ENCODE results near the gene CTR9. TPM values are rescaled to one million over a fixed set of nuclear protein-coding genes. Genes with fewer than 3 reads are reported as not detected.

CTR9 gene
- total and polyA plus RNA-seq, 9 of the 15 experiments (the other 6 are each of a cell fraction or from before 2014, with no cell fraction given): 25.4 to 79.3 (median 47.3) TPM

DNA sequence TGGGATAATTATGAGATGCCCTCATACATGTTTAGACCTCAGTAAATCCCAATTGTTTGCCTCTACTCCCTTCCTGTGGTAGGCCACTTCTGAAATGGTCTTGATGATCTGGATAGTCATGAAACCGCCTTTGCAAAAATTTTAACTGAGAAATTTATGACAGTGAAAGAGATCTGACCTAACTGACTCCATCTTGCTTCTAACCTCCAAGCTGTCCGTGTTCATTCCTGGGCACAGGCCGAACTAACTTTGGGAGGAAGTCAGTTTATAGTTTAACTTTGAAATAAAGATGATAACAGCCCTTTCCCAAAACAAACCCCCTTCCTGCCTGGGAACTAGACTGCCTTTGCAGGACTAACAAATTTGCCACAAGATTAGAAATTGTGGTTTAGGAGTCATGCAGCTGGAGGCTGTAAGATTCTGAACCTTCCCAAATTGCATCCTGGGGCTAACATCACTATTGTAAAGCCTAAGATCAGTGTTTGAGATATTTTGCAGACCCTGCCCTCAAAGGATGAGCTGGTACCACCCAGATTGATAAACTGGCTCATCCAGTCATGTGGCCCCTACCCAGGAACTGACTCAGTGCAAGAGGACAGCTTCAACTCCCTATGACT, 19.9 kb upstream of the CTR9 start:
- H3K27me3 ChIP-seq (ENCODE audit: control insufficient read depth in 2 of 2, insufficient read depth in 2 of 2, low read length in 2 of 2): no peaks in the 10 kb centered on the region; a peak in 1 of 5 replicates
- ChIA-PET POLR2A (interaction anchor here (1.7 kb wide), 1 partner anchor 20 kb away, joined by 10 read pairs; the partner anchor contains the start of gene CTR9), CTCF (ENCODE audit: low intra/inter-chr PET ratio) (no interaction called here)
- no peaks in the 10 kb centered on the region for H3K9me3 ChIP-seq (replicated peaks; ENCODE audit: control insufficient read depth, insufficient read depth, low read depth, low read length)
- no peaks in the 10 kb centered on the region for H3K79me2 ChIP-seq (ENCODE audit: control insufficient read depth, insufficient read depth, low read length)
- in situ Hi-C loops (cut with MboI) (loop anchor here (25.0 kb wide), 2 partner anchors 219 to 519 kb away; no protein-coding TSS in a partner anchor), intact Hi-C loops (cut with micrococcal nuclease) (no loop called here)
- peaks cover 5 to 9% of the 10 kb centered on the region in 2 experiments for H3K4me1 ChIP-seq (replicated peaks in 1 of 2; ENCODE audit: control insufficient read depth in 2 of 2, insufficient read depth in 2 of 2, low read length in 2 of 2)
- ATAC-seq (no peak), FAIRE-seq (no peak), DNase-seq (ENCODE audit: extremely low read depth in 1 of 4, low spot score in 3 of 4) (no peak)
- H3K27ac ChIP-seq (ENCODE audit: extremely low read depth, low read depth, low read length): no peak overlapping the region
- no peaks in the 10 kb centered on the region for H4K20me1 ChIP-seq (replicated peaks; ENCODE audit: control insufficient read depth, insufficient read depth, low read length)
- H3K4me2 ChIP-seq (ENCODE audit: insufficient read depth, low read length): no peak overlapping the region
- no peaks in the 10 kb centered on the region for H3K9me1 ChIP-seq (ENCODE audit: control insufficient read depth, insufficient read depth, low read length)
- no peak overlapping the region for H3K4me3 ChIP-seq
- WGBS (ENCODE audit: insufficient coverage, low coverage, missing lambda C conversion rate): 36% methylated on average over 3 of the region's 3 CpGs
- no peaks in the 10 kb centered on the region for H3K36me3 ChIP-seq (ENCODE audit: control insufficient read depth, insufficient read depth, low read length)
- H3K9ac ChIP-seq (ENCODE audit: insufficient read depth in 1 of 2, low read depth in 2 of 2, low read length in 2 of 2): no peak overlapping the region
- H2AFZ ChIP-seq (ENCODE audit: low read depth, low read length): no peak overlapping the region
- TF ChIP-seq NR4A1 (CRISPR knock-in tag; IDR thresholded peaks at IDR 0.05): no peak
- TF ChIP-seq NR4A1 (tag; IDR thresholded peaks at IDR 0.05): 0 out of 2 replicates have a peak, but pooled peaks have one; percentile 66
- TF ChIP-seq, protein P1, sequence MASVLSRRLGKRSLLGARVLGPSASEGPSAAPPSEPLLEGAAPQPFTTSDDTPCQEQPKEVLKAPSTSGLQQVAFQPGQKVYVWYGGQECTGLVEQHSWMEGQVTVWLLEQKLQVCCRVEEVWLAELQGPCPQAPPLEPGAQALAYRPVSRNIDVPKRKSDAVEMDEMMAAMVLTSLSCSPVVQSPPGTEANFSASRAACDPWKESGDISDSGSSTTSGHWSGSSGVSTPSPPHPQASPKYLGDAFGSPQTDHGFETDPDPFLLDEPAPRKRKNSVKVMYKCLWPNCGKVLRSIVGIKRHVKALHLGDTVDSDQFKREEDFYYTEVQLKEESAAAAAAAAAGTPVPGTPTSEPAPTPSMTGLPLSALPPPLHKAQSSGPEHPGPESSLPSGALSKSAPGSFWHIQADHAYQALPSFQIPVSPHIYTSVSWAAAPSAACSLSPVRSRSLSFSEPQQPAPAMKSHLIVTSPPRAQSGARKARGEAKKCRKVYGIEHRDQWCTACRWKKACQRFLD (CRISPR knock-in tag; IDR thresholded peaks at IDR 0.05): peak; percentile 34; the same call in 1 of the 2 replicates
- no peak for TF ChIP-seq BRF1 (IDR thresholded peaks at IDR 0.05; ENCODE audit: borderline replicate concordance, extremely low read depth, insufficient read length)
- TF ChIP-seq TCF7 (IDR thresholded peaks at IDR 0.05; ENCODE audit: borderline replicate concordance): no peak
- no peak for TF ChIP-seq LARP7 (IDR thresholded peaks at IDR 0.05)
- 0 out of 2 replicates have a peak, but pooled peaks have one; percentile 20 for TF ChIP-seq FOSL1 (tag; conservative IDR thresholded peaks at IDR 0.05)
- peak; percentile 74 for TF ChIP-seq ZNF589 (CRISPR knock-in tag; IDR thresholded peaks at IDR 0.05; ENCODE audit: low read depth)
- TF ChIP-seq, protein P2, sequence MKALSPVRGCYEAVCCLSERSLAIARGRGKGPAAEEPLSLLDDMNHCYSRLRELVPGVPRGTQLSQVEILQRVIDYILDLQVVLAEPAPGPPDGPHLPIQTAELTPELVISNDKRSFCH (CRISPR knock-in tag; IDR thresholded peaks at IDR 0.05): no peak
- TF ChIP-seq, protein P2 (tag; IDR thresholded peaks at IDR 0.05): peak; percentile 73
- 0 out of 2 replicates have a peak, but pooled peaks have one; percentile 3 for TF ChIP-seq CBFA2T3 (IDR thresholded peaks at IDR 0.05)
- TF ChIP-seq, protein P3, sequence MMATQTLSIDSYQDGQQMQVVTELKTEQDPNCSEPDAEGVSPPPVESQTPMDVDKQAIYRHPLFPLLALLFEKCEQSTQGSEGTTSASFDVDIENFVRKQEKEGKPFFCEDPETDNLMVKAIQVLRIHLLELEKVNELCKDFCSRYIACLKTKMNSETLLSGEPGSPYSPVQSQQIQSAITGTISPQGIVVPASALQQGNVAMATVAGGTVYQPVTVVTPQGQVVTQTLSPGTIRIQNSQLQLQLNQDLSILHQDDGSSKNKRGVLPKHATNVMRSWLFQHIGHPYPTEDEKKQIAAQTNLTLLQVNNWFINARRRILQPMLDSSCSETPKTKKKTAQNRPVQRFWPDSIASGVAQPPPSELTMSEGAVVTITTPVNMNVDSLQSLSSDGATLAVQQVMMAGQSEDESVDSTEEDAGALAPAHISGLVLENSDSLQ (IDR thresholded peaks at IDR 0.05): no peak
- TF ChIP-seq ZNF175 (CRISPR knock-in tag; IDR thresholded peaks at IDR 0.05; ENCODE audit: low read depth): peak; percentile 80
- peak; percentile 66; the same call in 1 of the 2 replicates for TF ChIP-seq ZNF584 (CRISPR knock-in tag; IDR thresholded peaks at IDR 0.05; ENCODE audit: low read depth)
- no peak for TF ChIP-seq ZNF75A (CRISPR knock-in tag; IDR thresholded peaks at IDR 0.05)
- peak; percentile 44; the same call in 1 of the 2 replicates for TF ChIP-seq PTTG1 (tag; IDR thresholded peaks at IDR 0.05; ENCODE audit: low read depth)
- TF ChIP-seq ILK (tag; IDR thresholded peaks at IDR 0.05; ENCODE audit: borderline replicate concordance, low read depth): 0 out of 2 replicates have a peak, but pooled peaks have one; percentile 52
- BruUV-seq (replicated peaks): no TSS peak
